Measurements from ENCODE around the gene CDS2. TPM values are rescaled to one million over a fixed set of nuclear protein-coding genes. Genes with fewer than 3 reads are reported as not detected.

CDS2 gene
- total and polyA plus RNA-seq, 2 of the 13 experiments (the other 11 are each of a cell fraction or from before 2014, with no cell fraction given): 81.3 to 153 TPM

DNA sequence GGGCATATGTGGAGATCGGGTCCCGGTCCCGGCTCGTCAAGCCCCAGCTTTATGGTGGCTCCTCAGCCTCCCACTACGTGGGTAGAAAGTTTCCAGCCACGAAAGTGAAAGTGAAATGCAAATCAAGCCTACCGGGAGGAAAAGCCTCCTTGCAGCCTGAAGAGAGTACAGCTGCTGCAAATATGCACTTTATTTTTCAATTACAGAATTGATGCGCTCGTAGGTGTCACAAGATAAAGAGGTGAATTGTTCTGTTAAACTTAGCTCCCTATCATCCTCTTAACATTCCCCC is 6.7 kb upstream of the CDS2 start (continued):
- TF ChIP-seq, protein P1, sequence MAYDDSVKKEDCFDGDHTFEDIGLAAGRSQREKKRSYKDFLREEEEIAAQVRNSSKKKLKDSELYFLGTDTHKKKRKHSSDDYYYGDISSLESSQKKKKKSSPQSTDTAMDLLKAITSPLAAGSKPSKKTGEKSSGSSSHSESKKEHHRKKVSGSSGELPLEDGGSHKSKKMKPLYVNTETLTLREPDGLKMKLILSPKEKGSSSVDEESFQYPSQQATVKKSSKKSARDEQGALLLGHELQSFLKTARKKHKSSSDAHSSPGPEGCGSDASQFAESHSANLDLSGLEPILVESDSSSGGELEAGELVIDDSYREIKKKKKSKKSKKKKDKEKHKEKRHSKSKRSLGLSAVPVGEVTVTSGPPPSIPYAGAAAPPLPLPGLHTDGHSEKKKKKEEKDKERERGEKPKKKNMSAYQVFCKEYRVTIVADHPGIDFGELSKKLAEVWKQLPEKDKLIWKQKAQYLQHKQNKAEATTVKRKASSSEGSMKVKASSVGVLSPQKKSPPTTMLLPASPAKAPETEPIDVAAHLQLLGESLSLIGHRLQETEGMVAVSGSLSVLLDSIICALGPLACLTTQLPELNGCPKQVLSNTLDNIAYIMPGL (CRISPR knock-in tag; IDR thresholded peaks at IDR 0.05; ENCODE audit: borderline replicate concordance in 1 of 2, low read depth in 1 of 2): peak in 1 of 2 experiments; percentile 39; a peak in 2 of 4 replicates
- TF ChIP-seq, protein P2, sequence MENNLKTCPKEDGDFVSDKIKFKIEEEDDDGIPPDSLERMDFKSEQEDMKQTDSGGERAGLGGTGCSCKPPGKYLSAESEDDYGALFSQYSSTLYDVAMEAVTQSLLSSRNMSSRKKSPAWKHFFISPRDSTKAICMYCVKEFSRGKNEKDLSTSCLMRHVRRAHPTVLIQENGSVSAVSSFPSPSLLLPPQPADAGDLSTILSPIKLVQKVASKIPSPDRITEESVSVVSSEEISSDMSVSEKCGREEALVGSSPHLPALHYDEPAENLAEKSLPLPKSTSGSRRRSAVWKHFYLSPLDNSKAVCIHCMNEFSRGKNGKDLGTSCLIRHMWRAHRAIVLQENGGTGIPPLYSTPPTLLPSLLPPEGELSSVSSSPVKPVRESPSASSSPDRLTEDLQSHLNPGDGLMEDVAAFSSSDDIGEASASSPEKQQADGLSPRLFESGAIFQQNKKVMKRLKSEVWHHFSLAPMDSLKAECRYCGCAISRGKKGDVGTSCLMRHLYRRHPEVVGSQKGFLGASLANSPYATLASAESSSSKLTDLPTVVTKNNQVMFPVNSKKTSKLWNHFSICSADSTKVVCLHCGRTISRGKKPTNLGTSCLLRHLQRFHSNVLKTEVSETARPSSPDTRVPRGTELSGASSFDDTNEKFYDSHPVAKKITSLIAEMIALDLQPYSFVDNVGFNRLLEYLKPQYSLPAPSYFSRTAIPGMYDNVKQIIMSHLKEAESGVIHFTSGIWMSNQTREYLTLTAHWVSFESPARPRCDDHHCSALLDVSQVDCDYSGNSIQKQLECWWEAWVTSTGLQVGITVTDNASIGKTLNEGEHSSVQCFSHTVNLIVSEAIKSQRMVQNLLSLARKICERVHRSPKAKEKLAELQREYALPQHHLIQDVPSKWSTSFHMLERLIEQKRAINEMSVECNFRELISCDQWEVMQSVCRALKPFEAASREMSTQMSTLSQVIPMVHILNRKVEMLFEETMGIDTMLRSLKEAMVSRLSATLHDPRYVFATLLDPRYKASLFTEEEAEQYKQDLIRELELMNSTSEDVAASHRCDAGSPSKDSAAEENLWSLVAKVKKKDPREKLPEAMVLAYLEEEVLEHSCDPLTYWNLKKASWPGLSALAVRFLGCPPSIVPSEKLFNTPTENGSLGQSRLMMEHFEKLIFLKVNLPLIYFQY (CRISPR knock-in tag; IDR thresholded peaks at IDR 0.05; ENCODE audit: borderline replicate concordance): no peak
- TF ChIP-seq ZNF772 (CRISPR knock-in tag; IDR thresholded peaks at IDR 0.05) (no peak), ZNF672 (CRISPR knock-in tag; IDR thresholded peaks at IDR 0.05) (no peak), PHF8 (CRISPR knock-in tag; IDR thresholded peaks at IDR 0.05) (peak; percentile 2; the same call in 1 of the 2 replicates), NFKB2 (CRISPR knock-in tag; IDR thresholded peaks at IDR 0.05; ENCODE audit: borderline replicate concordance) (no peak), ZNF10 (CRISPR knock-in tag; IDR thresholded peaks at IDR 0.05; ENCODE audit: borderline replicate concordance, low read depth) (no peak), ZNF788 (CRISPR knock-in tag; IDR thresholded peaks at IDR 0.05; ENCODE audit: borderline replicate concordance) (peak; percentile 68; the same call in 1 of the 2 replicates), FOXK2 (IDR thresholded peaks at IDR 0.05) (no peak), RBFOX2 (IDR thresholded peaks at IDR 0.05; ENCODE audit: low read depth, low read length) (no peak), ZFY (CRISPR knock-in tag; IDR thresholded peaks at IDR 0.05) (no peak), ZNF792 (CRISPR knock-in tag; IDR thresholded peaks at IDR 0.05) (peak; percentile 57; the same call in 1 of the 2 replicates), RBAK (CRISPR knock-in tag; IDR thresholded peaks at IDR 0.05) (no peak)
- TF ChIP-seq, protein P3, sequence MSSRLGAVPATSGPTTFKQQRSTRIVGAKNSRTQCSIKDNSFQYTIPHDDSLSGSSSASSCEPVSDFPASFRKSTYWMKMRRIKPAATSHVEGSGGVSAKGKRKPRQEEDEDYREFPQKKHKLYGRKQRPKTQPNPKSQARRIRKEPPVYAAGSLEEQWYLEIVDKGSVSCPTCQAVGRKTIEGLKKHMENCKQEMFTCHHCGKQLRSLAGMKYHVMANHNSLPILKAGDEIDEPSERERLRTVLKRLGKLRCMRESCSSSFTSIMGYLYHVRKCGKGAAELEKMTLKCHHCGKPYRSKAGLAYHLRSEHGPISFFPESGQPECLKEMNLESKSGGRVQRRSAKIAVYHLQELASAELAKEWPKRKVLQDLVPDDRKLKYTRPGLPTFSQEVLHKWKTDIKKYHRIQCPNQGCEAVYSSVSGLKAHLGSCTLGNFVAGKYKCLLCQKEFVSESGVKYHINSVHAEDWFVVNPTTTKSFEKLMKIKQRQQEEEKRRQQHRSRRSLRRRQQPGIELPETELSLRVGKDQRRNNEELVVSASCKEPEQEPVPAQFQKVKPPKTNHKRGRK (CRISPR knock-in tag; IDR thresholded peaks at IDR 0.05): no peak
- TF ChIP-seq, protein P4, sequence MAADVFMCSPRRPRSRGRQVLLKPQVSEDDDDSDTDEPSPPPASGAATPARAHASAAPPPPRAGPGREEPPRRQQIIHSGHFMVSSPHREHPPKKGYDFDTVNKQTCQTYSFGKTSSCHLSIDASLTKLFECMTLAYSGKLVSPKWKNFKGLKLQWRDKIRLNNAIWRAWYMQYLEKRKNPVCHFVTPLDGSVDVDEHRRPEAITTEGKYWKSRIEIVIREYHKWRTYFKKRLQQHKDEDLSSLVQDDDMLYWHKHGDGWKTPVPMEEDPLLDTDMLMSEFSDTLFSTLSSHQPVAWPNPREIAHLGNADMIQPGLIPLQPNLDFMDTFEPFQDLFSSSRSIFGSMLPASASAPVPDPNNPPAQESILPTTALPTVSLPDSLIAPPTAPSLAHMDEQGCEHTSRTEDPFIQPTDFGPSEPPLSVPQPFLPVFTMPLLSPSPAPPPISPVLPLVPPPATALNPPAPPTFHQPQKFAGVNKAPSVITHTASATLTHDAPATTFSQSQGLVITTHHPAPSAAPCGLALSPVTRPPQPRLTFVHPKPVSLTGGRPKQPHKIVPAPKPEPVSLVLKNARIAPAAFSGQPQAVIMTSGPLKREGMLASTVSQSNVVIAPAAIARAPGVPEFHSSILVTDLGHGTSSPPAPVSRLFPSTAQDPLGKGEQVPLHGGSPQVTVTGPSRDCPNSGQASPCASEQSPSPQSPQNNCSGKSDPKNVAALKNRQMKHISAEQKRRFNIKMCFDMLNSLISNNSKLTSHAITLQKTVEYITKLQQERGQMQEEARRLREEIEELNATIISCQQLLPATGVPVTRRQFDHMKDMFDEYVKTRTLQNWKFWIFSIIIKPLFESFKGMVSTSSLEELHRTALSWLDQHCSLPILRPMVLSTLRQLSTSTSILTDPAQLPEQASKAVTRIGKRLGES (CRISPR knock-in tag; IDR thresholded peaks at IDR 0.05; ENCODE audit: borderline replicate concordance): no peak
- TF ChIP-seq, protein P5, sequence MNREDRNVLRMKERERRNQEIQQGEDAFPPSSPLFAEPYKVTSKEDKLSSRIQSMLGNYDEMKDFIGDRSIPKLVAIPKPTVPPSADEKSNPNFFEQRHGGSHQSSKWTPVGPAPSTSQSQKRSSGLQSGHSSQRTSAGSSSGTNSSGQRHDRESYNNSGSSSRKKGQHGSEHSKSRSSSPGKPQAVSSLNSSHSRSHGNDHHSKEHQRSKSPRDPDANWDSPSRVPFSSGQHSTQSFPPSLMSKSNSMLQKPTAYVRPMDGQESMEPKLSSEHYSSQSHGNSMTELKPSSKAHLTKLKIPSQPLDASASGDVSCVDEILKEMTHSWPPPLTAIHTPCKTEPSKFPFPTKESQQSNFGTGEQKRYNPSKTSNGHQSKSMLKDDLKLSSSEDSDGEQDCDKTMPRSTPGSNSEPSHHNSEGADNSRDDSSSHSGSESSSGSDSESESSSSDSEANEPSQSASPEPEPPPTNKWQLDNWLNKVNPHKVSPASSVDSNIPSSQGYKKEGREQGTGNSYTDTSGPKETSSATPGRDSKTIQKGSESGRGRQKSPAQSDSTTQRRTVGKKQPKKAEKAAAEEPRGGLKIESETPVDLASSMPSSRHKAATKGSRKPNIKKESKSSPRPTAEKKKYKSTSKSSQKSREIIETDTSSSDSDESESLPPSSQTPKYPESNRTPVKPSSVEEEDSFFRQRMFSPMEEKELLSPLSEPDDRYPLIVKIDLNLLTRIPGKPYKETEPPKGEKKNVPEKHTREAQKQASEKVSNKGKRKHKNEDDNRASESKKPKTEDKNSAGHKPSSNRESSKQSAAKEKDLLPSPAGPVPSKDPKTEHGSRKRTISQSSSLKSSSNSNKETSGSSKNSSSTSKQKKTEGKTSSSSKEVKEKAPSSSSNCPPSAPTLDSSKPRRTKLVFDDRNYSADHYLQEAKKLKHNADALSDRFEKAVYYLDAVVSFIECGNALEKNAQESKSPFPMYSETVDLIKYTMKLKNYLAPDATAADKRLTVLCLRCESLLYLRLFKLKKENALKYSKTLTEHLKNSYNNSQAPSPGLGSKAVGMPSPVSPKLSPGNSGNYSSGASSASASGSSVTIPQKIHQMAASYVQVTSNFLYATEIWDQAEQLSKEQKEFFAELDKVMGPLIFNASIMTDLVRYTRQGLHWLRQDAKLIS (CRISPR knock-in tag; IDR thresholded peaks at IDR 0.05): peak; percentile 67; the same call in 1 of the 2 replicates

Data from HepG2 (cell line).